H9 (cell line): ENCODE data around the gene C10orf95. TPM values are rescaled to one million over a fixed set of nuclear protein-coding genes. Genes with fewer than 3 reads are reported as not detected.

Experiments used
- DNase-seq: peaks from one replicate; pipeline ENCODE4 v3.0.0-alpha.2; 2017
- H2AFZ ChIP-seq: one replicate; pipeline ENCODE4 v1.6.1; 2013; ENCODE audit warnings: mild to moderate bottlenecking, low read length, control low read depth, moderate library complexity
- H2AK5ac ChIP-seq: 2 replicates; pipeline ENCODE4 v1.6.1; 2013; ENCODE audit warnings: low read length, control low read depth, mixed read lengths; ENCODE audit not compliant: insufficient read length
- H2BK120ac ChIP-seq: one replicate; pipeline ENCODE4 v1.6.1; 2013; ENCODE audit warnings: low read depth, mild to moderate bottlenecking, low read length, control low read depth, inconsistent platforms; ENCODE audit not compliant: poor library complexity, severe bottlenecking
- H2BK12ac ChIP-seq: 2 replicates; pipeline ENCODE4 v1.6.1; 2013; ENCODE audit warnings: low read length, control low read depth, mixed read lengths, low read depth; ENCODE audit not compliant: insufficient read length
- H2BK15ac ChIP-seq: 2 replicates; pipeline ENCODE4 v1.6.1; 2013; ENCODE audit warnings: low read depth, low read length, control low read depth
- H2BK20ac ChIP-seq: one replicate; pipeline ENCODE4 v1.6.1; 2013; ENCODE audit warnings: low read depth, mild to moderate bottlenecking, low read length, control low read depth, inconsistent platforms; ENCODE audit not compliant: poor library complexity, severe bottlenecking
- H2BK5ac ChIP-seq: 2 replicates; pipeline ENCODE4 v1.6.1; 2013; ENCODE audit warnings: low read length, control low read depth, mixed read lengths; ENCODE audit not compliant: insufficient read length
- H3K14ac ChIP-seq: 2 replicates; pipeline ENCODE4 v1.6.1; 2013; ENCODE audit warnings: low read length, control low read depth; ENCODE audit not compliant: insufficient read depth
- H3K18ac ChIP-seq: 2 replicates; pipeline ENCODE4 v1.6.1; 2013; ENCODE audit warnings: low read depth, mild to moderate bottlenecking, mixed read lengths, low read length, control low read depth; ENCODE audit not compliant: insufficient read length
- H3K23ac ChIP-seq: 2 replicates; pipeline ENCODE4 v1.6.1; 2013; ENCODE audit warnings: low read length, control low read depth, mixed read lengths, low read depth; ENCODE audit not compliant: insufficient read length
- H3K23me2 ChIP-seq: 2 replicates; pipeline ENCODE4 v1.6.1; 2013; ENCODE audit warnings: low read depth, mild to moderate bottlenecking, mixed read lengths, low read length, control low read depth; ENCODE audit not compliant: insufficient read length, poor library complexity, severe bottlenecking
- H3K27ac ChIP-seq: 2 replicates; pipeline ENCODE4 v1.5.1; 2013; ENCODE audit warnings: low read length, control low read depth, mixed read lengths, low read depth; ENCODE audit not compliant: insufficient read length
- H3K27me3 ChIP-seq: 2 replicates; pipeline ENCODE4 v1.6.1; 2013; ENCODE audit warnings: low read length, control low read depth, inconsistent platforms; ENCODE audit not compliant: insufficient read depth
- H3K4ac ChIP-seq: 2 replicates; pipeline ENCODE4 v1.6.1; 2013; ENCODE audit warnings: low read depth, mild to moderate bottlenecking, control low read depth, inconsistent platforms, low read length, moderate library complexity
- H3K4me1 ChIP-seq: 2 replicates; pipeline ENCODE4 v1.6.1; 2013; ENCODE audit warnings: low read length, control low read depth, inconsistent platforms; ENCODE audit not compliant: insufficient read depth
- H3K4me2 ChIP-seq: 2 replicates; pipeline ENCODE4 v1.6.1; 2013; ENCODE audit warnings: low read length, control low read depth, mixed read lengths; ENCODE audit not compliant: insufficient read length, insufficient read depth
- H3K56ac ChIP-seq: 2 replicates; pipeline ENCODE4 v1.6.1; 2013; ENCODE audit warnings: low read depth, mild to moderate bottlenecking, mixed read lengths, low read length, control low read depth; ENCODE audit not compliant: insufficient read length
- H3K79me1 ChIP-seq: 2 replicates; pipeline ENCODE4 v1.6.1; 2013; ENCODE audit warnings: low read depth, mild to moderate bottlenecking, moderate library complexity, low read length, control low read depth, inconsistent platforms; ENCODE audit not compliant: insufficient read depth, poor library complexity, severe bottlenecking
- H3K79me2 ChIP-seq: 2 replicates; pipeline ENCODE4 v1.6.1; 2013; ENCODE audit warnings: low read length, control low read depth, inconsistent platforms; ENCODE audit not compliant: insufficient read depth
- H3K9ac ChIP-seq: 2 replicates; pipeline ENCODE4 v1.6.1; 2013; ENCODE audit warnings: low read length, control low read depth, mixed read lengths; ENCODE audit not compliant: insufficient read length; ENCODE audit errors: extremely low read depth
- H3K9me3 ChIP-seq: one replicate; pipeline ENCODE4 v1.6.1; 2013; ENCODE audit warnings: low read depth, low read length, inconsistent platforms; ENCODE audit not compliant: control insufficient read depth
- H3T11ph ChIP-seq: one replicate; pipeline ENCODE4 v1.6.1; 2013; ENCODE audit warnings: mild to moderate bottlenecking, low read length, control low read depth, inconsistent platforms
- H4K20me1 ChIP-seq: one replicate; pipeline ENCODE4 v1.6.1; 2013; ENCODE audit not compliant: control insufficient read depth, insufficient read length, insufficient read depth
- H4K5ac ChIP-seq: 2 replicates; pipeline ENCODE4 v1.6.1; 2013; ENCODE audit warnings: low read depth, mild to moderate bottlenecking, mixed read lengths, low read length, control low read depth; ENCODE audit not compliant: insufficient read length
- H4K8ac ChIP-seq: replicated peaks from 2 replicates; pipeline ENCODE4 v1.6.1; 2013; ENCODE audit warnings: low read length, control low read depth, mixed read lengths, low read depth; ENCODE audit not compliant: insufficient read length
- H4K91ac ChIP-seq: 2 replicates; pipeline ENCODE4 v1.6.1; 2013; ENCODE audit warnings: low read depth, mild to moderate bottlenecking, moderate library complexity, mixed read lengths, low read length, control low read depth; ENCODE audit not compliant: insufficient read length
- H3K27ac Mint-ChIP-seq, 3 experiments: 2 replicates in 2 of 3; 3 replicates in 1 of 3; pipeline ENCODE4 v1.8.0; 2020 to 2021; ENCODE audit warnings: mixed read lengths in 3 of 3, mild to moderate bottlenecking in 1 of 3, moderate library complexity in 1 of 3
- H3K27me3 Mint-ChIP-seq: 2 replicates; pipeline ENCODE4 v1.8.0; 2021; ENCODE audit warnings: low read depth, mild to moderate bottlenecking, moderate library complexity, mixed read lengths
- H3K36me3 Mint-ChIP-seq, 3 experiments: 2 replicates in 2 of 3; 3 replicates in 1 of 3; pipeline ENCODE4 v1.8.0; 2020 to 2021; ENCODE audit warnings: low read depth in 3 of 3, mixed read lengths in 3 of 3; ENCODE audit not compliant: insufficient read depth in 1 of 3
- H3K4me1 Mint-ChIP-seq, 2 experiments: 2 replicates each; pipeline ENCODE4 v1.8.0; 2020; ENCODE audit warnings: mixed read lengths in 2 of 2
- H3K4me3 Mint-ChIP-seq, 2 experiments: 2 replicates in 1 of 2; 3 replicates in 1 of 2; pipeline ENCODE4 v1.8.0; 2020 to 2021; ENCODE audit warnings: mild to moderate bottlenecking in 2 of 2, mixed read lengths in 2 of 2, moderate library complexity in 1 of 2
- H3K9me3 Mint-ChIP-seq, 2 experiments: 2 replicates in 1 of 2; 3 replicates in 1 of 2; pipeline ENCODE4 v1.8.0; 2020; ENCODE audit warnings: mild to moderate bottlenecking in 2 of 2, mixed read lengths in 2 of 2, moderate library complexity in 1 of 2
- CTCF ChIP-seq: fragments of 200-600 bp; sonication (generic); conservative IDR thresholded peaks from 3 replicates; pipeline ENCODE4 v1.8.0; 2021; ENCODE audit warnings: antibody characterized with exemption, mild to moderate bottlenecking
- WGBS: extraction: QIAGEN DNeasy Blood & Tissue Kit; methylation state at CpG from one replicate; pipeline ENCODE4 v1.1.7; 2013; ENCODE audit warnings: missing lambda C conversion rate, low lambda C conversion rate, mixed read lengths; ENCODE audit not compliant: insufficient read length; ENCODE audit errors: extremely low coverage; 5-methylcytosine and 5-hydroxymethylcytosine counted together
- total RNA-seq: library from RNA; stranded (reverse); gene quantifications from 2 replicates; pipeline ENCODE4 v1.2.1, GENCODE V29; 2021

Gene C10orf95
- total RNA-seq, 1 experiment from 2014 or later, result not detected

- no peak overlapping the region for H4K5ac ChIP-seq
- H3K23me2 ChIP-seq, result no peaks in the 10 kb centered on the region
- no peak for TF ChIP-seq CTCF
- H3K9ac ChIP-seq, result no peak overlapping the region
- Mint-ChIP-seq H3K4me1 (peaks cover 9 to 14% of the 10 kb centered on the region in 2 experiments), H3K4me3 (no peak overlapping the region), H3K27me3 (peaks cover 56% of the 10 kb centered on the region), H3K36me3 (peaks cover 2 to 21% (median 13%) of the 10 kb centered on the region in 3 experiments; a peak in 5 of 7 replicates), H3K27ac (no peak overlapping the region; a peak in 1 of 7 replicates), H3K9me3 (0 out of 5 replicates have a peak, but pooled peaks cover 0 to under 1% of the 10 kb centered on the region in 2 experiments)
- H4K91ac ChIP-seq, result no peak overlapping the region
- H3K27ac ChIP-seq, result no peak overlapping the region
- no peak overlapping the region for H3K4me2 ChIP-seq
- no peaks in the 10 kb centered on the region for H3K4me1 ChIP-seq
- no peaks in the 10 kb centered on the region for H3K79me2 ChIP-seq
- peaks cover 15% of the 10 kb centered on the region; the same call in 1 of the 2 replicates for H3K27me3 ChIP-seq
- H4K20me1 ChIP-seq, result peaks cover 2% of the 10 kb centered on the region
- H2BK15ac ChIP-seq, result no peak overlapping the region
- no peak overlapping the region for H3K56ac ChIP-seq
- H3T11ph ChIP-seq, result no peak overlapping the region
- H2BK20ac ChIP-seq, result no peak overlapping the region
- no peak overlapping the region for H2AFZ ChIP-seq
- H3K18ac ChIP-seq, result no peak overlapping the region
- no peak overlapping the region for H2AK5ac ChIP-seq
- no peak overlapping the region for H3K23ac ChIP-seq
- H2BK5ac ChIP-seq, result no peak overlapping the region
- no CpG with 5 or more reads among the region's 17 CpGs for WGBS
- H3K79me1 ChIP-seq, result no peaks in the 10 kb centered on the region
- H3K4ac ChIP-seq, result no peak overlapping the region
- DNase-seq, result no peak
- no peak overlapping the region for H4K8ac ChIP-seq
- no peak overlapping the region for H2BK12ac ChIP-seq
- H3K14ac ChIP-seq, result no peak overlapping the region
- no peak overlapping the region for H2BK120ac ChIP-seq
- no peaks in the 10 kb centered on the region for H3K9me3 ChIP-seq
Observed at GRCh38 chr10:102404361-102405107, 46.8 kb downstream of the C10orf95 start.
